ENCODE results near the gene NNMT. TPM values are rescaled to one million over a fixed set of nuclear protein-coding genes. Genes with fewer than 3 reads are reported as not detected.

The NNMT gene
- total and polyA plus RNA-seq, 9 of the 15 experiments (the other 6 are each of a cell fraction or from before 2014, with no cell fraction given): 6.1 to 15.0 (median 11.2) TPM

- no peak for TF ChIP-seq ZFP91 (CRISPR knock-in tag; IDR thresholded peaks at IDR 0.05)
Observed at GRCh38 chr11:114270531-114271270, 25.5 kb upstream of the NNMT start (continued).

- TF ChIP-seq MTA1 (IDR thresholded peaks at IDR 0.05; ENCODE audit: borderline replicate concordance) (no peak), PHB2 (IDR thresholded peaks at IDR 0.05; ENCODE audit: low read depth) (no peak), NR1H2 (CRISPR knock-in tag; IDR thresholded peaks at IDR 0.05) (no peak), CBFA2T3 (IDR thresholded peaks at IDR 0.05) (no peak), MTF1 (CRISPR knock-in tag; IDR thresholded peaks at IDR 0.05; ENCODE audit: borderline replicate concordance) (no peak), GATAD2A (IDR thresholded peaks at IDR 0.05) (no peak), EGR1 (conservative IDR thresholded peaks at IDR 0.05) (no peak), ZBTB26 (CRISPR knock-in tag; IDR thresholded peaks at IDR 0.05) (no peak), PPARD (CRISPR knock-in tag; IDR thresholded peaks at IDR 0.05) (no peak), TAF1 (IDR thresholded peaks at IDR 0.05; ENCODE audit: control insufficient read depth, extremely low read depth, insufficient read depth, low read length, severe bottlenecking) (no peak), MAFF (IDR thresholded peaks at IDR 0.05; ENCODE audit: low read length) (no peak), ZNF57 (CRISPR knock-in tag; IDR thresholded peaks at IDR 0.05) (no peak), ZFP1 (CRISPR knock-in tag; IDR thresholded peaks at IDR 0.05) (no peak), IFI16 (CRISPR knock-in tag; IDR thresholded peaks at IDR 0.05) (no peak), EZH2 (IDR thresholded peaks at IDR 0.05; ENCODE audit: borderline replicate concordance, low read depth, low read length) (no peak), DPF2 (IDR thresholded peaks at IDR 0.05) (no peak), ZBED1 (IDR thresholded peaks at IDR 0.05) (no peak), USF2 (CRISPR knock-in tag; IDR thresholded peaks at IDR 0.05) (no peak), ZNF75A (CRISPR knock-in tag; IDR thresholded peaks at IDR 0.05) (no peak), TFAM (CRISPR knock-in tag; conservative IDR thresholded peaks at IDR 0.05) (no peak)
- intact Hi-C loops (cut with micrococcal nuclease) (no loop called here), in situ Hi-C loops (cut with MboI) (loop anchor here (25.0 kb wide), 1 partner anchor 959 kb away; the partner anchor contains the start of gene TTC12)
- no peaks in the 10 kb centered on the region for H3K79me2 ChIP-seq (ENCODE audit: control insufficient read depth, insufficient read depth, low read length)
- H3K9me1 ChIP-seq (ENCODE audit: control insufficient read depth, insufficient read depth, low read length): no peaks in the 10 kb centered on the region
- H4K20me1 ChIP-seq (replicated peaks; ENCODE audit: control insufficient read depth, insufficient read depth, low read length): no peaks in the 10 kb centered on the region
- H3K36me3 ChIP-seq (ENCODE audit: control insufficient read depth, insufficient read depth, low read length): no peaks in the 10 kb centered on the region
- no peak overlapping the region for H3K4me2 ChIP-seq (ENCODE audit: insufficient read depth, low read length)
- DNase-seq (ENCODE audit: extremely low read depth in 1 of 4, low spot score in 3 of 4): no peak
- no peak for ATAC-seq
- ChIA-PET CTCF (ENCODE audit: low intra/inter-chr PET ratio) (no interaction called here), POLR2A (interaction anchor here (0.8 kb wide), 1 partner anchor 88 kb away, joined by 4 read pairs; no protein-coding TSS in a partner anchor)
- H3K27me3 ChIP-seq (ENCODE audit: control insufficient read depth in 2 of 2, insufficient read depth in 2 of 2, low read length in 2 of 2): peaks cover 19 to 25% of the 10 kb centered on the region in 2 experiments
- peaks cover 0 to 3% of the 10 kb centered on the region in 2 experiments; a peak in 1 of 5 replicates for H3K4me1 ChIP-seq (replicated peaks in 1 of 2; ENCODE audit: control insufficient read depth in 2 of 2, insufficient read depth in 2 of 2, low read length in 2 of 2)
- no TSS peak for BruUV-seq (replicated peaks)
- no peak overlapping the region for H3K9ac ChIP-seq (ENCODE audit: insufficient read depth in 1 of 2, low read depth in 2 of 2, low read length in 2 of 2)
- WGBS (ENCODE audit: insufficient coverage, low coverage, missing lambda C conversion rate): 0% methylated on average over 2 of the region's 2 CpGs
- H3K9me3 ChIP-seq (replicated peaks; ENCODE audit: control insufficient read depth, insufficient read depth, low read depth, low read length): no peaks in the 10 kb centered on the region
- no peak for FAIRE-seq
- no peak overlapping the region for H2AFZ ChIP-seq (ENCODE audit: low read depth, low read length)
- no peak overlapping the region for H3K4me3 ChIP-seq
- no peak overlapping the region for H3K27ac ChIP-seq (ENCODE audit: extremely low read depth, low read depth, low read length)
Observed at GRCh38 chr11:114271316-114271715, 24.9 kb upstream of the NNMT start.

Data from K562 (cell line).